ENCODE data around the gene WDR33.
"Not testable (repeated sequence)": the region's sequence is repeated elsewhere in the genome, so short reads cannot be mapped to it uniquely, and the experiment has no call there.

Gene WDR33

GRCh38 chr2:127818794-127819425 lies 7.9 kb upstream of the WDR33 start:
- Histone ChIP-seq H2BK12ac (ENCODE audit: low read length) (no peak overlapping the region), H3K79me1 (ENCODE audit: low read length) (no peaks in the 10 kb centered on the region), H3K4me3 (ENCODE audit: low read depth, low read length) (no peak overlapping the region), H3K4me2 (ENCODE audit: low read length) (no peak overlapping the region), H3K4ac (ENCODE audit: low read depth, low read length) (no peak overlapping the region), H3K36me3 (ENCODE audit: control insufficient read depth in 1 of 2, insufficient read depth in 2 of 2, low read length in 2 of 2) (no peaks in the 10 kb centered on the region), H4K12ac (ENCODE audit: low read depth, low read length) (no peak overlapping the region), H2BK5ac (ENCODE audit: low read depth, low read length, poor library complexity) (no peak overlapping the region), H3K27ac (ENCODE audit: low read depth, low read length) (no peak overlapping the region), H2AFZ (ENCODE audit: insufficient read depth, low read length, poor library complexity) (no peak overlapping the region), H3K9ac (ENCODE audit: low read length) (no peak overlapping the region), H3K4me1 (ENCODE audit: control insufficient read depth in 1 of 2, insufficient read depth in 2 of 2, low read length in 2 of 2) (no peaks in the 10 kb centered on the region), H4K8ac (ENCODE audit: low read depth, low read length) (no peak overlapping the region), H2BK120ac (ENCODE audit: insufficient read depth, low read length, poor library complexity) (no peak overlapping the region), H3K27me3 (ENCODE audit: insufficient read depth, low read length) (no peaks in the 10 kb centered on the region), H4K91ac (ENCODE audit: low read depth, low read length) (no peak overlapping the region), H2AK5ac (ENCODE audit: low read length) (no peak overlapping the region), H3K18ac (ENCODE audit: low read length) (no peak overlapping the region), H3K79me2 (ENCODE audit: control insufficient read depth, insufficient read depth, low read length, poor library complexity) (no peaks in the 10 kb centered on the region), H3K9me3 (ENCODE audit: insufficient read depth, low read depth, low read length) (peaks cover 7% of the 10 kb centered on the region), H3K23ac (ENCODE audit: low read length) (no peak overlapping the region), H3K14ac (ENCODE audit: low read length) (no peak overlapping the region)
- no CpG with 5 or more reads among the region's 8 CpGs for WGBS (ENCODE audit: extremely low coverage, insufficient coverage, insufficient read length)
- no peak for DNase-seq

GRCh38 chr2:127818241-127818640 lies 7.3 kb upstream of the WDR33 start:
- no CpG with 5 or more reads among the region's 5 CpGs for WGBS (ENCODE audit: extremely low coverage, insufficient coverage, insufficient read length)

DNA sequence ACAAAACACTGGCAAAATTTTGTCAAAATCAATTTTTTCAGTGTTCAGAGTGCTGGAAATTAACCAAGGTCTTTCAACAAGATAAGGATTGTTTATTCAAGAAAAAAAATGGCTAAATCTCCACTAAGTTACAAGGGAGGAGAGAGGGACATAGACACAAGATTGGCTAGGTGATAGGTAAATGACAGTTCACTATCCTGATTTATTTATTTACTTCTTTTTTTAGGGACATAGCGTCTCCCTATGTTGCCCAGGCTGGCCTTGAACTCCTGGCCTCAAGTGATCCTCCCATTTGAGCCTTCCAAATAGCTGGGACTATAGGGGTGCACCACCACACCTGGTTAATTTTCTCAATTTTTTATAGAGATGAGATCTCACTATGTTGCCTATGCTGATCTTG lies 3.7 kb upstream of the WDR33 start:
- no peaks in the 10 kb centered on the region for H3K36me3 ChIP-seq (ENCODE audit: control insufficient read depth in 1 of 2, insufficient read depth in 2 of 2, low read length in 2 of 2)
- no peak overlapping the region for H4K12ac ChIP-seq (ENCODE audit: low read depth, low read length)
- H4K91ac ChIP-seq (ENCODE audit: low read depth, low read length): no peak overlapping the region
- H3K4me1 ChIP-seq (ENCODE audit: control insufficient read depth in 1 of 2, insufficient read depth in 2 of 2, low read length in 2 of 2): peaks cover 4% of the 10 kb centered on the region in 2 experiments
- H3K79me1 ChIP-seq (ENCODE audit: low read length): peaks cover 9% of the 10 kb centered on the region
- no CpG with 5 or more reads among the region's 1 CpG for WGBS (ENCODE audit: extremely low coverage, insufficient coverage, insufficient read length)
- H3K4ac ChIP-seq (ENCODE audit: low read depth, low read length): no peak overlapping the region
- peaks cover 6% of the 10 kb centered on the region for H3K79me2 ChIP-seq (ENCODE audit: control insufficient read depth, insufficient read depth, low read length, poor library complexity)
- H2BK5ac ChIP-seq (ENCODE audit: low read depth, low read length, poor library complexity): no peak overlapping the region
- H3K4me3 ChIP-seq (ENCODE audit: low read depth, low read length): no peak overlapping the region
- DNase-seq: no peak
- no peak overlapping the region for H3K9ac ChIP-seq (ENCODE audit: low read length)
- H3K27ac ChIP-seq (ENCODE audit: low read depth, low read length): no peak overlapping the region
- H3K18ac ChIP-seq (ENCODE audit: low read length): no peak overlapping the region
- no peak overlapping the region for H4K8ac ChIP-seq (ENCODE audit: low read depth, low read length)
- H3K4me2 ChIP-seq (ENCODE audit: low read length): no peak overlapping the region
- H2AFZ ChIP-seq (ENCODE audit: insufficient read depth, low read length, poor library complexity): no peak overlapping the region
- no peak overlapping the region for H3K14ac ChIP-seq (ENCODE audit: low read length)
- no peak overlapping the region for H2AK5ac ChIP-seq (ENCODE audit: low read length)
- H3K23ac ChIP-seq (ENCODE audit: low read length): no peak overlapping the region
- no peaks in the 10 kb centered on the region for H3K9me3 ChIP-seq (ENCODE audit: insufficient read depth, low read depth, low read length)
- H3K27me3 ChIP-seq (ENCODE audit: insufficient read depth, low read length): no peaks in the 10 kb centered on the region
- no peak overlapping the region for H2BK12ac ChIP-seq (ENCODE audit: low read length)
- no peak overlapping the region for H2BK120ac ChIP-seq (ENCODE audit: insufficient read depth, low read length, poor library complexity)

More at GRCh38 chr2:127818241-127818640, 7.3 kb upstream of the WDR33 start:
- Histone ChIP-seq H4K91ac (ENCODE audit: low read depth, low read length) (no peak overlapping the region), H3K9ac (ENCODE audit: low read length) (no peak overlapping the region), H2BK120ac (ENCODE audit: insufficient read depth, low read length, poor library complexity) (no peak overlapping the region), H3K9me3 (ENCODE audit: insufficient read depth, low read depth, low read length) (peaks cover 7% of the 10 kb centered on the region), H2BK12ac (ENCODE audit: low read length) (no peak overlapping the region), H3K27me3 (ENCODE audit: insufficient read depth, low read length) (no peaks in the 10 kb centered on the region), H3K14ac (ENCODE audit: low read length) (no peak overlapping the region), H3K4me1 (ENCODE audit: control insufficient read depth in 1 of 2, insufficient read depth in 2 of 2, low read length in 2 of 2) (no peaks in the 10 kb centered on the region), H3K36me3 (ENCODE audit: control insufficient read depth in 1 of 2, insufficient read depth in 2 of 2, low read length in 2 of 2) (no peaks in the 10 kb centered on the region), H3K4me2 (ENCODE audit: low read length) (no peak overlapping the region), H2AK5ac (ENCODE audit: low read length) (no peak overlapping the region), H3K79me1 (ENCODE audit: low read length) (no peaks in the 10 kb centered on the region), H2BK5ac (ENCODE audit: low read depth, low read length, poor library complexity) (no peak overlapping the region), H3K18ac (ENCODE audit: low read length) (no peak overlapping the region), H3K23ac (ENCODE audit: low read length) (no peak overlapping the region), H3K79me2 (ENCODE audit: control insufficient read depth, insufficient read depth, low read length, poor library complexity) (no peaks in the 10 kb centered on the region), H3K4me3 (ENCODE audit: low read depth, low read length) (no peak overlapping the region), H3K4ac (ENCODE audit: low read depth, low read length) (no peak overlapping the region), H3K27ac (ENCODE audit: low read depth, low read length) (no peak overlapping the region), H2AFZ (ENCODE audit: insufficient read depth, low read length, poor library complexity) (no peak overlapping the region), H4K12ac (ENCODE audit: low read depth, low read length) (no peak overlapping the region), H4K8ac (ENCODE audit: low read depth, low read length) (no peak overlapping the region)
- DNase-seq: no peak

GRCh38 chr2:127812441-127812840 lies 1.5 kb upstream of the WDR33 start:
- not testable (repeated sequence) for H3K4me3 ChIP-seq (ENCODE audit: low read depth, low read length); H3K14ac ChIP-seq (ENCODE audit: low read length); H4K12ac ChIP-seq (ENCODE audit: low read depth, low read length); H2BK120ac ChIP-seq (ENCODE audit: insufficient read depth, low read length, poor library complexity); H3K27ac ChIP-seq (ENCODE audit: low read depth, low read length); H3K79me2 ChIP-seq (ENCODE audit: control insufficient read depth, insufficient read depth, low read length, poor library complexity); H2BK12ac ChIP-seq (ENCODE audit: low read length); H3K4me2 ChIP-seq (ENCODE audit: low read length); H2BK5ac ChIP-seq (ENCODE audit: low read depth, low read length, poor library complexity); H3K79me1 ChIP-seq (ENCODE audit: low read length); H3K9me3 ChIP-seq (ENCODE audit: insufficient read depth, low read depth, low read length); H3K36me3 ChIP-seq (ENCODE audit: control insufficient read depth in 1 of 2, insufficient read depth in 2 of 2, low read length in 2 of 2); H3K27me3 ChIP-seq (ENCODE audit: insufficient read depth, low read length); H2AK5ac ChIP-seq (ENCODE audit: low read length); H4K91ac ChIP-seq (ENCODE audit: low read depth, low read length); H3K9ac ChIP-seq (ENCODE audit: low read length); H3K23ac ChIP-seq (ENCODE audit: low read length); H3K4me1 ChIP-seq (ENCODE audit: control insufficient read depth in 1 of 2, insufficient read depth in 2 of 2, low read length in 2 of 2); H4K8ac ChIP-seq (ENCODE audit: low read depth, low read length); DNase-seq; H3K4ac ChIP-seq (ENCODE audit: low read depth, low read length); H2AFZ ChIP-seq (ENCODE audit: insufficient read depth, low read length, poor library complexity); H3K18ac ChIP-seq (ENCODE audit: low read length)
- no CpG with 5 or more reads among the region's 3 CpGs for WGBS (ENCODE audit: extremely low coverage, insufficient coverage, insufficient read length)

All from trophoblast cell (in vitro differentiated cells and primary cell).